HCT116 (cell line): Measurements from ENCODE around the gene PPP1R1C. TPM values are rescaled to one million over a fixed set of nuclear protein-coding genes. Genes with fewer than 3 reads are reported as not detected.

Experiments used
- ATAC-seq: fragments of 200-7000 bp; cut with Tn5 transposase; 2 replicates; pipeline ENCODE4 v1.9.1; 2020; ENCODE audit warnings: mild to moderate bottlenecking, moderate library complexity
- BruUV-seq: library from RNA; stranded (reverse); fragments of 400-500 nt; replicated peaks from 2 replicates; lab custom pipeline; 2021; lab: Mats Ljungman, UMichigan
- CTCF ChIA-PET: fragments of 300-600 bp; sonication (Branson Sonifier 250); formaldehyde crosslinking; loops from one replicate; lab custom pipeline; 2021; ENCODE audit warnings: antibody characterized with exemption; lab: Charles Lee
- POLR2A ChIA-PET: fragments of 300-600, 350-600 bp; sonication (Branson Sonifier 250); formaldehyde crosslinking; loops from one replicate; lab custom pipeline; 2021; ENCODE audit warnings: antibody characterized with exemption; lab: Charles Lee
- RAD21 ChIA-PET, 2 experiments: fragments of 300-600 bp; sonication (Branson Sonifier 250); formaldehyde crosslinking; loops; one replicate each; lab custom pipeline; 2023; ENCODE audit warnings: low total read pairs in 2 of 2; ENCODE audit not compliant: uncharacterized antibody in 2 of 2, unreplicated experiment in 2 of 2, low non-redundant PET in 1 of 2; lab: Charles Lee
- DNase-seq: peaks from one replicate; pipeline ENCODE4 v3.0.0-alpha.2; 2010; ENCODE audit warnings: low read depth, low spot score
- H2AFZ ChIP-seq: fragments of 200-600 bp; shearing (Covaris generic), sonication (generic); 2 replicates; pipeline ENCODE4 v1.6.1; 2017; ENCODE audit warnings: low read depth, mixed run types, mixed read lengths, antibody characterized with exemption, low read length; ENCODE audit not compliant: poor library complexity, severe bottlenecking
- H3K27ac ChIP-seq: 2 replicates; pipeline ENCODE4 v1.5.1; 2012; ENCODE audit warnings: low read depth, low read length
- H3K27me3 ChIP-seq: fragments of 200-600 bp; sonication (generic); 2 replicates; pipeline ENCODE4 v1.6.1; 2016; ENCODE audit warnings: mixed run types, low read length, mixed read lengths; ENCODE audit not compliant: insufficient read depth
- H3K36me3 ChIP-seq, 2 experiments: fragments of 200-500 bp in 1 of 2; fragments of 200-600 bp in 1 of 2; sonication (Bioruptor generic) in 1 of 2; sonication (generic) in 1 of 2; 2 replicates each; pipeline versions ENCODE4 v1.5.1 to v1.6.1; 2014 to 2016; ENCODE audit warnings: low read length in 2 of 2, inconsistent platforms in 1 of 2, mixed read lengths in 1 of 2, mixed run types in 1 of 2; ENCODE audit not compliant: insufficient read depth in 2 of 2, control insufficient read depth in 1 of 2
- H3K4me1 ChIP-seq, 2 experiments: fragments of 200-600 bp in 1 of 2; sonication (generic) in 1 of 2; 2 replicates each; pipeline versions ENCODE4 v1.5.1 to v1.6.1; 2012 to 2017; ENCODE audit warnings: low read length in 2 of 2, inconsistent platforms in 1 of 2, mild to moderate bottlenecking in 1 of 2, mixed read lengths in 1 of 2, mixed run types in 1 of 2, moderate library complexity in 1 of 2; ENCODE audit not compliant: insufficient read depth in 2 of 2, control insufficient read depth in 1 of 2
- H3K4me2 ChIP-seq: fragments of 200-600 bp; sonication (generic); 2 replicates; pipeline ENCODE4 v1.6.1; 2017; ENCODE audit warnings: mixed run types, low read length, mixed read lengths
- H3K4me3 ChIP-seq, 2 experiments: fragments of 200-600 bp in 1 of 2; sonication (generic) in 1 of 2; replicated peaks in 1 of 2; 2 replicates each; pipeline ENCODE4 v1.5.1; 2011 to 2016; ENCODE audit warnings: low read length in 2 of 2, control low read depth in 1 of 2, low read depth in 1 of 2, mild to moderate bottlenecking in 1 of 2, mixed read lengths in 1 of 2, mixed run types in 1 of 2
- H3K79me2 ChIP-seq: fragments of 200-600 bp; sonication (generic); 2 replicates; pipeline ENCODE4 v1.6.1; 2017; ENCODE audit warnings: mild to moderate bottlenecking, mixed run types, low read length, moderate library complexity, mixed read lengths; ENCODE audit not compliant: insufficient read depth
- H3K9ac ChIP-seq: fragments of 200-600 bp; sonication (generic); 2 replicates; pipeline ENCODE4 v1.6.1; 2016; ENCODE audit warnings: low read length, mixed read lengths
- H3K9me2 ChIP-seq: fragments of 200-600 bp; sonication (generic), shearing (Covaris generic); 2 replicates; pipeline ENCODE4 v1.6.1; 2017; ENCODE audit warnings: mixed run types, mild to moderate bottlenecking, moderate library complexity; ENCODE audit not compliant: insufficient read depth
- H3K9me3 ChIP-seq, 2 experiments: fragments of 200-500 bp in 1 of 2; fragments of 200-600 bp in 1 of 2; sonication (Bioruptor generic) in 1 of 2; sonication (generic) in 1 of 2; 2 replicates each; pipeline ENCODE4 v1.6.1; 2014 to 2017; ENCODE audit warnings: low read length in 2 of 2, mixed read lengths in 2 of 2, inconsistent platforms in 1 of 2, low read depth in 1 of 2, mild to moderate bottlenecking in 1 of 2, mixed run types in 1 of 2, moderate library complexity in 1 of 2; ENCODE audit not compliant: control insufficient read depth in 1 of 2, insufficient read depth in 1 of 2
- H4K20me1 ChIP-seq: fragments of 200-600 bp; sonication (generic), shearing (Covaris generic); 2 replicates; pipeline ENCODE4 v1.6.1; 2017; ENCODE audit warnings: mixed run types, mild to moderate bottlenecking, moderate library complexity; ENCODE audit not compliant: insufficient read depth
- CBX3 ChIP-seq: IDR thresholded peaks from 2 replicates; pipeline ENCODE4 v1.6.1; 2012; ENCODE audit warnings: low read depth
- EZH2 ChIP-seq: fragments of 200-600 bp; sonication (generic); IDR thresholded peaks from 2 replicates; pipeline ENCODE4 v1.6.1; 2017; ENCODE audit warnings: antibody characterized with exemption, mixed run types
- FOSL1 ChIP-seq: IDR thresholded peaks from 2 replicates; pipeline ENCODE4 v1.6.1; 2012; ENCODE audit warnings: low read depth
- JUND ChIP-seq: IDR thresholded peaks from 2 replicates; pipeline ENCODE4 v1.6.1; 2012
- POLR2AphosphoS5 ChIP-seq: IDR thresholded peaks from 2 replicates; pipeline ENCODE4 v1.6.1; 2011; ENCODE audit warnings: mild to moderate bottlenecking, low read depth, low read length, moderate library complexity
- RAD21 ChIP-seq: IDR thresholded peaks from 2 replicates; pipeline ENCODE4 v1.6.1; 2012; ENCODE audit warnings: low read depth, mild to moderate bottlenecking
- SP1 ChIP-seq: IDR thresholded peaks from 2 replicates; pipeline ENCODE4 v1.6.1; 2012; ENCODE audit warnings: low read depth
- SRF ChIP-seq: IDR thresholded peaks from 2 replicates; pipeline ENCODE4 v1.6.1; 2012; ENCODE audit warnings: low read depth
- YY1 ChIP-seq: IDR thresholded peaks from 2 replicates; pipeline ENCODE4 v1.6.1; 2011; ENCODE audit warnings: low read length, low read depth, moderate library complexity, mild to moderate bottlenecking; ENCODE audit not compliant: insufficient replicate concordance; ENCODE audit errors: extremely low read depth
- ZNF274 ChIP-seq: fragments of 200-500 bp; sonication (Bioruptor generic); IDR thresholded peaks from 2 replicates; pipeline ENCODE4 v1.6.1; 2014; ENCODE audit warnings: mild to moderate bottlenecking, low read depth, low read length, inconsistent platforms
- intact Hi-C: fragments of 100-400 bp; cut with micrococcal nuclease; formaldehyde crosslinking; loops from 2 replicates; pipeline ENCODE4 v1.10.0; 2022
- total RNA-seq: library from RNA; stranded (reverse); gene quantifications from one replicate; pipeline ENCODE4 v1.2.1, GENCODE V29; 2021; ENCODE audit not compliant: unreplicated experiment
- TF ChIP-seq, protein P1 (sequence below): IDR thresholded peaks from 2 replicates; pipeline ENCODE4 v1.6.1; 2012
- TF ChIP-seq, protein P2 (sequence below): IDR thresholded peaks from 2 replicates; pipeline ENCODE4 v1.6.1; 2012

PPP1R1C gene
- total RNA-seq, 1 experiment from 2014 or later: 17.8 TPM

GRCh38 chr2:181947273-181947672 lies 38.4 kb upstream of the PPP1R1C start:
- no peaks in the 10 kb centered on the region for H3K27me3 ChIP-seq
- ATAC-seq: peak; percentile 80
- no peaks in the 10 kb centered on the region for H3K36me3 ChIP-seq
- intact Hi-C loops: no loop called here
- no peaks in the 10 kb centered on the region for H3K9me3 ChIP-seq
- no peaks in the 10 kb centered on the region for H4K20me1 ChIP-seq
- TF ChIP-seq, protein P1, sequence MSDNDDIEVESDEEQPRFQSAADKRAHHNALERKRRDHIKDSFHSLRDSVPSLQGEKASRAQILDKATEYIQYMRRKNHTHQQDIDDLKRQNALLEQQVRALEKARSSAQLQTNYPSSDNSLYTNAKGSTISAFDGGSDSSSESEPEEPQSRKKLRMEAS: 0 out of 2 replicates have a peak, but pooled peaks have one; percentile 15
- TF ChIP-seq ZNF274 (no peak), YY1 (no peak), POLR2AphosphoS5 (0 out of 2 replicates have a peak, but pooled peaks have one; percentile 23), RAD21 (no peak), SRF (0 out of 2 replicates have a peak, but pooled peaks have one; percentile 45), FOSL1 (peak; percentile 81), JUND (peak; percentile 60), SP1 (peak; percentile 58), CBX3 (0 out of 2 replicates have a peak, but pooled peaks have one; percentile 28), EZH2 (no peak)
- TF ChIP-seq, protein P2, sequence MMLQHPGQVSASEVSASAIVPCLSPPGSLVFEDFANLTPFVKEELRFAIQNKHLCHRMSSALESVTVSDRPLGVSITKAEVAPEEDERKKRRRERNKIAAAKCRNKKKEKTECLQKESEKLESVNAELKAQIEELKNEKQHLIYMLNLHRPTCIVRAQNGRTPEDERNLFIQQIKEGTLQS: no peak
- no TSS peak for BruUV-seq
- peak overlapping the region; percentile 49 for H3K9ac ChIP-seq
- H3K27ac ChIP-seq: peak overlapping the region; percentile 87
- ChIA-PET RAD21 (no interaction called here), CTCF (no interaction called here), POLR2A (interaction anchor here (2.3 kb wide), 1 partner anchor 10 kb away, joined by 5 read pairs; no protein-coding TSS in a partner anchor)
- H3K4me1 ChIP-seq: peaks cover 70 to 90% of the 10 kb centered on the region in 2 experiments
- DNase-seq: no peak
- H3K4me2 ChIP-seq: peak overlapping the region; percentile 72
- peak overlapping the region in 1 of 2 experiments; percentile 28; a peak in 2 of 4 replicates for H3K4me3 ChIP-seq
- no peaks in the 10 kb centered on the region for H3K79me2 ChIP-seq
- no peaks in the 10 kb centered on the region for H3K9me2 ChIP-seq
- H2AFZ ChIP-seq: no peak overlapping the region
